LHCN-M2 (cell line): Measurements from ENCODE around the gene WWC1. TPM values are rescaled to one million over a fixed set of nuclear protein-coding genes. Genes with fewer than 3 reads are reported as not detected.
"Not testable (repeated sequence)": the region's sequence is repeated elsewhere in the genome, so short reads cannot be mapped to it uniquely, and the experiment has no call there.

Source experiments
- DNase-seq: peaks from one replicate; pipeline ENCODE4 v3.0.0-alpha.2; 2012; ENCODE audit warnings: low read depth
- total RNA-seq: library from RNA; depleted of rRNA; stranded (reverse); fragments of >200 nt; gene quantifications from 2 replicates; pipeline ENCODE4 v1.2.3, GENCODE V29; 2014

WWC1 gene
- total RNA-seq, 1 experiment from 2014 or later: 0.29 TPM

GRCh38 chr5:168332042-168332441, 40.6 kb downstream of the WWC1 start:
- DNase-seq: no peak

GRCh38 chr5:168334280-168334679, 42.8 kb downstream of the WWC1 start:
- DNase-seq: no peak

- no peak for DNase-seq
Observed at GRCh38 chr5:168334695-168335094, 43.2 kb downstream of the WWC1 start.

- no peak for DNase-seq
Observed at GRCh38 chr5:168337361-168337760, 45.9 kb downstream of the WWC1 start.

- no peak for DNase-seq
Observed at GRCh38 chr5:168339109-168339771, 47.8 kb downstream of the WWC1 start.

GRCh38 chr5:168339772-168340140, 48.3 kb downstream of the WWC1 start:
- not testable (repeated sequence) for DNase-seq

GRCh38 chr5:168340487-168340886, 49.0 kb downstream of the WWC1 start:
- no peak for DNase-seq

GRCh38 chr5:168341178-168341577, 49.7 kb downstream of the WWC1 start:
- no peak for DNase-seq

GRCh38 chr5:168342151-168342825, 50.8 kb downstream of the WWC1 start:
- no peak for DNase-seq

- no peak for DNase-seq
Observed at GRCh38 chr5:168342985-168343384, 51.5 kb downstream of the WWC1 start.

- no peak for DNase-seq
Observed at GRCh38 chr5:168346417-168346816, 55.0 kb downstream of the WWC1 start.

- DNase-seq: no peak
Observed at GRCh38 chr5:168347368-168348083, 56.1 kb downstream of the WWC1 start.

GRCh38 chr5:168348084-168348414, 56.6 kb downstream of the WWC1 start:
- DNase-seq: no peak

- no peak for DNase-seq
Observed at GRCh38 chr5:168350315-168350714, 58.9 kb downstream of the WWC1 start.

GRCh38 chr5:168353216-168353957, 61.9 kb downstream of the WWC1 start:
- no peak for DNase-seq

- DNase-seq: no peak
Observed at GRCh38 chr5:168354397-168354796, 63.0 kb downstream of the WWC1 start.

GRCh38 chr5:168356171-168356570, 64.7 kb downstream of the WWC1 start:
- DNase-seq: no peak

- no peak for DNase-seq
Observed at GRCh38 chr5:168356592-168356991, 65.1 kb downstream of the WWC1 start.

GRCh38 chr5:168357876-168358275, 66.4 kb downstream of the WWC1 start:
- DNase-seq: no peak

- DNase-seq: no peak
Observed at GRCh38 chr5:168359820-168360460, 68.5 kb downstream of the WWC1 start.

- no peak for DNase-seq
Observed at GRCh38 chr5:168360521-168361285, 69.3 kb downstream of the WWC1 start.
